Lung microvascular endothelial cell (primary cell): Measurements from ENCODE around the gene MTG2. TPM values are rescaled to one million over a fixed set of nuclear protein-coding genes. Genes with fewer than 3 reads are reported as not detected.
A peak's percentile ranks its signal among the peaks of the same experiment; 100 is the strongest.

Experiments used
- DNase-seq, 2 donors: peaks; one replicate each; pipeline versions ENCODE4 v3.0.0 to v3.0.0-alpha.2; 2010; ENCODE audit warnings: low read depth in 2 of 2
- total RNA-seq: library from RNA; depleted of rRNA; stranded (reverse); fragments of >200 nt; gene quantifications from 2 replicates; pipeline ENCODE4 v1.2.1, GENCODE V29; 2014

MTG2 gene
- total RNA-seq, 1 donor from 2014 or later = 10.9 TPM

DNA sequence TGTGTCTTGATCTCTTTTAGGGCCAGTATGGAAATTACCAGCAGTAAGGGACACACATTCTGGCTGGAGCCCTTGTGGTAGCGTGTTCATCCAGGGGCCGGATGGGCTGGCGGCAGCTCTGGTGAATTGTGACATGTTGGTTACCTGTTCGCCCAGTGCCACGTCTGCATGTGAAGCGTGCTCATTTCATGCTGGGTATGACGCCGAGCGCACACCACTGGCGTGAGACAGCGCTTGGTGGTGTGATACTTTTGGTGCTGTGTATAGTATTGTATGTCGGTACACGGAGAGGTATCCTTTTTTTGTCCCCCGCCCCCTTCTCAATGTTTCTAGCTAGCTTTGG is 3.7 kb upstream of the MTG2 start:
- DNase-seq = no peak

DNA sequence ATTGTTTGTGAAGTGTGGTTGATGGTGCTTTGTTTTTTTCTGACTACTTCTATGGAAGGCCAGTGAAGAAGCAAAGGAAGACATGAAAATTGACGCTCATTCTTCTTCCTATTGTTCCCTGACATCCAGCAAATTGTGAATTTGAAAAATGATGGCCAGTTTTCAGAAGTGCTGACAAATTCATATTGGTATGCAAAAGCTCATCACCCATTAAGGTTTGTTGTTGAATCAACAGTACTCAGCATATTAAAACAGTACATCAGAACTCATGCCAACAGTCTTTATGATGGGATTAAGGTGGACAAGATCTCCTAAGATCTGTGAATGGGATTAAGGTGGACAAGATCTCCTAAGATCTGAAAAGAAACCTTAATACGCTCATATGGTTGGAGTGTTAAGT is 1.0 kb upstream of the MTG2 start:
- DNase-seq = no peak

DNA sequence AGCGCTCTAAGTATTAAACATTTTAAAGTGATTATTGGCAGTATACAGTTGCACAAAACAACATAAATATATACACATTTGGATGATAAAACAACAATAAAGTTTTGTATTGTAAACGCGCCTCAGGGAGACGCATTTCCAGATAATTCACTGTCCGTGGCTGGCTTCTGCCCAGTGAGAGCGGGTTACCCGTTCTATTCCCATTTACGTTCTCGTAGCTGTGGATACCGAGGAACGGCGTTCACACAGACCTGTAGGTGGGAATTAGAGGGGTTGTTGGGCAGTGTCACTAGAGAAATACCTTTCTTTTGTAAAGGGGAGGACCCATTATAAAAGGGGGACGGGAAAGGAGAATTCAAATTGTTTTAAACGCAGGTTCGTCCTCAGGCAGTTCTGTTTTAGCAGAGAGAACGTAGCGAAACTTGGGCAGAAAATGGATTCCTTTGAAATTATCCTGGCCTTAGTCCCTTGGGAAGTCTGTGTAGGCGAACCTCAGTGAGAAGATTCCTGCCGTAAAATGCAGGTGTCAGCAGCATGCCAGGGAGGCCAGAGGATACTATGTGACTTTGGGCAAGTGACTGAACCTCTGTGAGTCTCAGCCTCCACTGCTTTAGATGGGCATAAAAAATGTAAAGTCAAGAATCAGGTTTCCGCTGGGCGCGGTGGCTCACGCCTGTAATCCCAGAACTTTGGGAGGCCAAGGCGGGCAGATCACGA is 756 bp downstream of the MTG2 start:
- peak; percentile 37 to 52 for DNase-seq

DNA sequence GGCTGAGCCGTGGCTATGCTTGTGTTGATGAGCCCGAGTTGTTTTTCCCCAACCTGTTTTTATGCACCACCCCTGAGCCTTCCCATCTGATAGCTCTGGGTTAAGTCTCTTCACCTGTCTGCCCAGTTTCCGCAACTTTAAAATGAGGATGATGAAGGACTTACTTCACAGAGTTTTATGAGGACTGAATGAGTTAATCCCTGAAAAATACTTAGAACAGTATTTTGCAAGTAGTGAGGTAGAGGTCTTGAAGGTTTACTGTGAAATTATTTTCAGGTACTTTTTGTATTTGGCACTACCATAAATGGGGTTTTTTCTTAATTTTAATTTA is 3.2 kb downstream of the MTG2 start:
- DNase-seq = no peak

DNA sequence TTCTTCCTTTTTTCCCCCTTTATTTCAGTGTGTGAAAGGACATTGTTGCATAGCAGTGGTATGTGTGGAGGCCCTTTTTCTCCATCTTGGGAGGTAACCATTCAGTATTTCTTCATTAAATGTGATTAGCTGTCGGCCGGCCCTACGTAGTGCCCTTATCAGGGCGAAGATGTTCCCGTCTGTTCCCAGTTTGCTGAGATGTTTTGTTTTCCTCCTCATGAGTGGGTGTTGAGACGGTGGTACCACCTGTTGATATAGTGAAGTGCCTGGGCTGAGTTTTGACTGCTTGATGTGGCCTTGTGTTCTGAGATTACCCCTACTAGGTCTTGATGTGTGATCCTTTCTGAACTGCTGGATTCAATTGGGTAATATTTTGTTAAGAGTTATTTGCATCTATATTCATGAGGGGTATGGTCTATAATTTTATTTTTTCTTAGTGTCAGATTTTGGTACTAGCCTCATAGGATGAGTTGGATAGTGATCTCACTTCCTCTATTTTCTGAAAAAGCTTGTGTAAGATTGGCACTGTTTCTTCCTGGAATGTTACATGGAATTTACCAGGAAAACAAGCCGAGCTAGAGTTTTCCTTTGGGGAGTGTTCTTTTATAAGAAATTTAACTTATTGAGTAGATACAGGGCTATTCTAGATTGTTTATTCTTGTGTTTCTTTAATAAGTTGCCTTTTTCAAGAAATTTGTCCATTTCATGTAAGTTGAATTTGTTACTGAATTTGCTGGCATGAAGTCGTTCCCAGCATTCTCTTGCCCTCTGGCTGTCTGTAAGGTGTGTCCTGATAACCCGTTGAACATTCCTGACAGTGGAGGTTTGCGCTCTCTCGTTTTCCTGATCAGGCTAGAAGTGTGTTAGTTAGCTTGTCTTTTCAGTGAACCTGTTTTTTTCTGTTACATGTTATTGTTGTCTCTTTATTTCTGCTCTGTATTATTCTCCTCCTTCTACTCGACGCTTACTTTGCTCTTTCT is 4.3 kb downstream of the MTG2 start:
- DNase-seq = peak; percentile 57 to 74

DNA sequence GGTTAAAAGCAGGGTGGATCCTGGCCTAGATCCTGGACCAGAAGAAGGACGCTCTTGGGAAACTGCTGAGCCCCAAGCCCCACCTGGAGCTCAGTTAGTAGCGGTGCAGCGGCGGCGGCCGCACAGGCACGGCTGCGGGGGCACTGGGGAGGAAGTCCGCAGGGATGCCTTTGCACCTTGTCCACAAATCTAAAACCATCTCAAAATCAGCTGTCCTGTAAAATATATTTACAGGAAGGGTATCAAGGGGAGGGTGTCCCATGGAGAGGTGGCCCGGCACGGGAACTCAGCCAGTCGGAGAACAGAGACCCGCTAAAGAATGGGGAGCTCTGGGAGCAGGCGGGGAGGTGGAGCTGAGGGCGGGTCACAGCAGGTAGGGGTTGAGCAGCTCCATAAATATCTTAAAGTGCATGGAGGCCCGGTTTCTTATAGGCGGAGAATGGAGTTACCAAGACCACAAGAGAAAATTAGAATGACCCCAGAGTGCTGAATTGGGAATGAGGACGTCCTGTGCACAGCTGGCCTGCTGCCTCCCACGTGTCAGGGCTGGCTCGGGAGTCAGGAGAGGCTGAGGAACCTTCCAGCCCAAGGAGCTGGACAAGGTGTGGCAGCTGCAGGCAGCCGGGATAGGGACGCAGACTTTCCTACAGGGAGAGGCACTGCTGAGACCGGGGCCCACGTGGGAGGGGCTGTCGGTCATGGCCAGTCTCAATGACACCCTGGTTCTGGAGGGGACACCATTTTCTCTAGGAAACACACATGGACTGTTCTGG is 8.0 kb downstream of the MTG2 start:
- no peak for DNase-seq

DNA sequence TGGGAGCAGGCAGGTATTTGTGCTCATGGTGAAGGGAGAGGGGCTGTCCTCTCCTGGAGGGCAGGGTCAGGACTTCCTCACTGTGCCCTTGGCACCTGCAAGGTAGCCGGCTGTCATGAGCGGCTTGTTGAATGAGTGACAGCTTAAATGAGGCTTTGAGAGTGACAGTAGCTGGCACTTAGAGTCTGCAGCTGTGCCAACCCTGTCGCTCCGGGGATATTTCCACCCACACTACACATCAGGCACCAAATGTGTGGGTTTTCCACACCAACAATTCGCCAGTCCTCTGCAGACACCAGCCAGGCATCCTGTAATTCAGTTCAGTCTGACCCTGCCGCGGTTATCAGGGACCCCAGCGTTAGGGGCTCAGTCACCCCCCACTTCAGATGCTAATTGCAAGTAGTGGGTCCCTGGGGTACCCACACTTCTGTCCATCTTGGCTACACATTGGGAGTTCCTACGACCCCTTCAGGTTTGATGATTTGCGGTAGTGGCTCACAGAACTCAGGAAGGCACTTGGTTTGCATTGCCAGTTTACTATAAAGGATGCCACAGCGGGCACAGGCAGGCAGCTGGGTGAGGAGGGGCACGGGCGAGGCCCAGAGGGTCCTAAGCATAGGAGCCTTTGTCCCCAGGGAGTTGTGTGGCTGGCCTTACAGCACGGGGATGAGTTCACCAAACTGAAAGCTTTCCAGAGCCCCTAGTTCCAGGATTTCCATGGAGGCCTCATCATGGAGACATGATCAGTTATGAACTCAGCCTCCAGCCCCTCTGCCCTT is 9.1 kb downstream of the MTG2 start:
- no peak for DNase-seq

DNA sequence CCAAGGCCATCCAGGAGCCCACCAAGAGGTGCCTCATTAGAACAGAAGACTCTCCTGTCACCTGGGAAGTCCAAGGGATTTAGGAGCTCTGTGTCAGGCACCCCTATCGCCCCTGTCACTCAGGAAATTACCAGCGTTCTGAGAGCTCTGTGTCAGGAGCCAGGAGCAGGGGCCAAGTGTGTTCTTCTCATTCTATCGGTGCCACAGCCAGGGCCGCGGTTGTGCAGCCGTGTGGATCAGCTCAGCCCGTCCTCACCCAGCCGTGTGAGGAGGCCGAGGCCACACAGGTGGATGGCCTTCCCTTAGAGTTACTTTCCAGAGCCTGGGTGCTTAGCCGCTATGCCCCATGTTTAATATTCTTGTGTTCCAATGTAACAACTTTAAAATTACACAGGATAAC is 9.8 kb downstream of the MTG2 start:
- DNase-seq = no peak

DNA sequence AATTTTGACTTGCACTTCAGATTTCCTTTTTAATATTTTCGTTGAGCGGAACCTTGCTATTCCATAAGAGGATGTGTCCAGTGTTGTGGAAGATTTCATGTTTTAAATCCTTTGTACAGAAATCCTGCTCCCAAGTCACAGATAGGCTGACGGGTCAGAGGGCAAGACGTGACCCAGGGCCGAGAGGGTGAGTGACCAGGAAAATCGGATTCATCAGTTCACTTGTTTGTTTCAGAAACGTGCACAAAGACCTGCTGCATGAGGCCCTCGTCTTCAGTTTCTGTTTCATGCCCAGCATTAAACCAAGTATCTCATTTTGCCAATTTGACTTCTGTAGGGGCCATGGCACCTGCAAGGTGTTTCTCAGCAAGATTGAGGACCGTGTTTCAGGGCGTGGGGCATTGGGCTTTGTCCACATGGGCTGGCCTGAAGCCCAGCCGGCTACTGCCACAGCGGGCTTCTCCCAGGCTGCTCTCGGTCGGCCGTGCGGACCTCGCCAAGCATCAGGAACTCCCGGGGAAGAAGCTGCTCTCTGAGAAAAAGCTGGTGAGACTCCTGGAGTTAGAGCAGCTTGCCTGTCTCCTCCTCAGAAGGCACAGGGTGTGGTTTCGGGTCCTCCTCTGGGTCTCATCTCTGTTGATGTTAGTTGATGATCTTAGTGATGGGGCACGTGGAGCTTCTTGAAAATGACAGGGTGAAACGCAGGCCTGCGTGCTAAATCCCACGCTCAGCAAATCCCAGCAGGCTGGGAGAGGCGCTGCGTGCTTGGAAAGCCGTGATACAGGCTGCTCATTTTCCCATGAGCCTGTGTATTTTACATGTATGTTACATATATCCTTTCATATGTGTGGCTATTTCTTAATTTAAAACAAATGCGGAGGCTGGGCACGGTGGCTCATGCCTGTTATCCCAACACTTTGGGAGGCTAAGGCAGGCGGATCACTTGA is 10.5 kb downstream of the MTG2 start:
- DNase-seq = no peak

DNA sequence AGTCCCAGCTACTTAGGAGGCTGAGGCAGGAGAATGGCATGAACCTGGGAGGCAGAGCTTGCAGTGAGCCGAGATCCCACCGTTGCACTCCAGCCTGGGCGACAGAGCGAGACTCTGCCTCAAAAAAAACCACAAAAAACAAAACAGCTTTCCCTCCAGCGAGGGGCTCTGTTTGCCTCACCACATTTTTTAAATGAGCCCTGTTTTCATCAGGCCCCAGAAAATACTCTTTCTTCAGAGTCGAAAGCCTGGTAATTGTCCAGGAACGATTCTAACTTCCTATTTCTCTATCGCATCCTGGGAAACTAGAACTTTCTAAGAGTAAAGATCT is 12.2 kb downstream of the MTG2 start:
- DNase-seq = no peak

DNA sequence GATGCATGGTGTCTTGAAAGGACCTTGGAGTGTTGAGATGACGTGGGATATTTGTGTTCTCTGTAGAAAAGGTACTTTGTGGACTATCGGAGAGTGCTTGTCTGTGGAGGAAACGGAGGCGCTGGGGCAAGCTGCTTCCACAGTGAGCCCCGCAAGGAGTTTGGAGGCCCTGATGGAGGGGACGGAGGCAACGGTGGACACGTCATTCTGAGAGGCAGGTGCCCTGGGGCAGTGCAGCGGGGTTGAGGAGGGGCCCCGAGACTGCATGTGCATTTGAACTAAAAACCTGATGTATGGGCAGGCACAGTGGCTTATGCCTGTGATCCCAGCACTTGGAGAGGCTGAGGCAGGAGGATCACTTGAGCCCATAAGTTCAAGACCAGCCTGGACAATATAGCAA is 12.9 kb downstream of the MTG2 start:
- DNase-seq = no peak

DNA sequence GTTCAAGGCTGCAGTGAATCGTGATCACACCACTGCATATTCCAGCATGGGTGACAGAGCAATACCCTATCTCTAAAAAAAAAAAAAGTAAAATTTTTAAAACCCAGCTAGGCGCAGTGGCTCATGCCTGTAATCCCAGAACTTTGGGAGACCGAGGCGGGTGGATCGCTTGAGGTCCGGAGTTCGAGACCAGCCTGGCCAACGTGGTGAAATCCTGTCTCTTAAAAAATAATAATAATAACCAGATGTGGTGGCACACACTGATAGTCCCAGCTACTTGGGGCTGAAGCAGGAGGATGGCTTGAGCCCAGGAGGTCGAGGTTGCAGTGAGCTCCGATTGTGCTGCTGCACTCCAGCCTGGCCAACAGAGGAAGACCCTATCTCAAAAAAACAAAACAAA is 13.5 kb downstream of the MTG2 start:
- DNase-seq = no peak

DNA sequence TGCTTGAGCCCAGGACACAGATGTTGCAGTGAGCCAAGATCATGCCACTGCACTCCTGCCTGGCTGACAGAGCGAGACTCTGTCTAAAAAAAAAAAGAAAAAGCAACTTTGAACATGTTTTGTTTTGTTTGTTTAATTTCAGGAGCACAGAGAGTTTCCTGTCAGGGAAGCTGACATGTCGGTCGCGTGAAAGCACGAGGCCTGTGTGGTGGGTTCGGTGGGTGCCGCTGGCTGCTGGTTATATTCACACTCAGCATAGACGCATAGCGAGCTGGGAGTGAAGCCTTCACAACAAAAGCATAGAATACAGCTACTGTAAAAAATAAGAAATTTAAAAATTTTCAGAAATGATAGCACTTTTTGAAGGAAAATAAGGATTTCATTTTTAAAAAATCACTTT is 14.5 kb downstream of the MTG2 start:
- no peak for DNase-seq

DNA sequence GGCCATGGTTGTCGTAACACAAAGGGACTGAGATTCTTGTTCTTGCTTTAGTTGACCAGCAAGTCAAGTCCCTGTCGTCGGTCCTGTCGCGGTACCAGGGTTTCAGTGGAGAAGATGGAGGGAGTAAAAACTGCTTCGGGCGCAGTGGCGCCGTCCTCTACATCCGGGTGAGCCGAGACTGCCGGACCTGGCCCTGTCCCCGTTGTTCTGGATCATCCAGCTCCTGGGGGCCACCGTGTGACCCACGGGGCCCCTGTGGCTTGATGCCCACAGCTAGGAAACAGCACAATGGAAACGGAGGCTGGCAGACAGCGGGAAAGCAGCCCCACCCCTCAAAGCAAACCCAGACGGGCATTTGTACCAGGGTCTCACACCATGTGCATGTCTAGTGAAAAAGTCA is 15.0 kb downstream of the MTG2 start:
- no peak for DNase-seq

DNA sequence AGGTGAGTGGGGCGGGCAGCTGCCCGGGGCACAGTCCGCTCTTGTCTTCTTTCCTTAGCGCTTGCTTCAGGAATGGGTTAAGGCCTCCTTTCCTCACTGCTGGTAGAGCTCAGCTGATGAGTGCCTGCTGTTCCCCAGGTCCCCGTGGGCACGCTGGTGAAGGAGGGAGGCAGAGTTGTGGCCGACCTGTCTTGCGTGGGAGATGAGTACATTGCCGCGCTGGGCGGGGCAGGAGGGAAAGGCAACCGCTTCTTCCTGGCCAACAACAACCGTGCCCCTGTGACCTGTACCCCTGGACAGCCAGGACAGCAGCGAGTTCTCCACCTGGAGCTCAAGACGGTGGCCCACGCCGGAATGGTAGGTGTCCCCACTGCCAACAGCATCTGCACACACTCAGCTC is 15.7 kb downstream of the MTG2 start:
- DNase-seq = no peak

DNA sequence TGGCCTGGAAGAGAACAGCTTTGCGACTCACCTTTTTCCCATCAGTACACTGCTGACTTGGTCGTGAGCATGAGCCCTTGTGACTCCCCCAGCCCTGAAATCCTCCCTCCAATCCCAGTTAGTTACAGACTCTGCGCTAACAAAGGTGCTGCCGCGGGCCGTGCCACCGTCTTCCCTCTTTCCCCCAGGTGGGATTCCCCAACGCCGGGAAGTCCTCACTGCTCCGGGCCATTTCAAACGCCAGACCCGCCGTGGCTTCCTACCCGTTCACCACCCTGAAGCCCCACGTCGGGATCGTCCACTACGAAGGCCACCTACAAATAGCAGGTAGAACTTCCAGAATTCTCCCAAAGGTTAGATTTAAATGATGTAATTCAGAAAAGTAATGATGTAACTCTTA is 16.1 kb downstream of the MTG2 start:
- DNase-seq = no peak

DNA sequence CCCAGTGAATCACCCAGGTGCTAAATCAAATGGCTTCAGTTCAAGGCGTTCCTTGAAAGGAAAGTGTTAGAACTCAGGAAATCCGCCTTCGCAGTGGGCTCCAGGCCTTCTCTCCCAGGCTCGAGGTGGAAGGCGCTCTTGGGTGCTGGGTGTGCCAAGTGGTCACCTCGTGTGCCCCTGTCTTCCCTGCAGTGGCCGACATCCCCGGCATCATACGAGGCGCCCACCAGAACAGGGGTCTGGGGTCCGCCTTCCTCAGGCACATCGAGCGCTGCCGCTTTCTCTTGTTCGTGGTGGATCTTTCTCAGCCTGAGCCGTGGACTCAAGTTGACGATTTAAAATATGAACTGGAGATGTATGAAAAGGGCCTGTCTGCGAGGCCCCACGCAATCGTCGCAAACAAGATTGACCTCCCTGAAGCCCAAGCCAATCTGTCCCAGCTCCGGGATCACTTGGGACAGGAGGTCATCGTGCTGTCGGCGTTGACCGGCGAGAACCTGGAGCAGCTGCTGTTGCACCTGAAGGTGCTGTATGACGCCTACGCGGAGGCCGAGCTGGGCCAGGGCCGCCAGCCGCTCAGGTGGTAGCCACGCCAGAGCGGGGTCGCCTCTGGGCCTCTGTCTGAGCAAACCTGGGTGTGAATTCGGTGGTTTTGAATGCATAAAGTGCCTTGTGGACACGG is 17.8 kb downstream of the MTG2 start:
- no peak for DNase-seq

DNA sequence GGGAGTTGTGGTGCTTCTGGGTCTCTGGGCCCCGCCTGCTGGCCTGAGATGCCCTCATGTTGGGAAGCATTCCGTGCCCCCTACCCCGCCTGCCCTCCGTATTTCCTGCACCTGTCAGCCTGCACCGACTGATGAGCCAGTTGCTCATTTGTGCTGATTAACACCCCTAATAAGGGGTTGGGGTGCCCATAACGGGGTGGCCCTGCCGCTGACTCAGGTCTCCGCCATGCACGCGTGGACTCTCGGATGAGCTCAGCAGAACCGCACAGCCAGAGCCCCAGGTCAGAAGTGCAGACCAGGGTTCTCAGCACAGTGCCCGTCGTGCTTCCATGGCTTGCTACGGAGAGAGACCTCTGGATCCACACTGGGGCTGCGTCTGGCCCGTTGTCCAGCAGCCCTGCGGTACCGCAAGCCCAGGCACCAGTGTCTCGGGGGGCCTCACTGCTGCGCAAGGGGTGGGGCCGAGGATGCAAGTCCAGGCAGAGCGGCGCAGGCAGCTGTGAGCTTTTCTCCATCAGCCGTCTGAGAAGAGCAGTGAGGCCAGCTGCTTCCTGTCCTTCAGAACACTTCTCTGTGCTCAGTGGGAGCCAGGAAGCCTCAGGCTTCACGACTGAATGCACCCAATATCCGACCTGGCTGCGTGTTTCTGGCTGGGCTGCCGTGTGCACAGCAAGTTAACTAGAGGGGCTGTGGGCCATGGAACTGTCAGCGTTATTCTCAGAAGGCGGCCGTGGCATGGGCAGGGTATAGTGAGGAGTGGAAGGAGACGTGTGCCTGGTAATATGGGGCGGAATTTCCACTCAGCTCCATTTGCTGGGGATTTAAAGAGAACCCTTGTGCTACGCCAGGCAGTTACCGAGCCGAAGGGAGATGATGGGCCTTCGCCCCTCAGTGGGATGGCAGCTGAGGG is 18.6 kb downstream of the MTG2 start:
- DNase-seq = peak in 1 of 2 donors; percentile 44

DNA sequence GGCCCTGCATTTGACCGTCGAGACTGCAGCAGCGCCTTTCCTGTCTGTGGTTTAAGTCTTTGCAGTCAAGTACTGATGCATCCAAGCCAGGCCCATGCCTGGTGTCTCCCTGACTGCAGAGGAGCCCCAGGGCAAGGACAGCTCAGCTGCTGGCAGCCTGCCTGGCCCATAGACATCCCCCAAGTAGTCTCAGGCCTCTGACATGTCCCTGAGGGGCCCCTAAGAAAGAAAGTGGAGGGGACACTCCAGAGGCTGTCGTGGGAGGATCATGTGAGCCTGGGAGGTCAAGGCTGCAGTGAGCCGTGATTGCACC is 19.2 kb downstream of the MTG2 start:
- DNase-seq = no peak
